BLaER1 (cell line): ENCODE data around the gene EZR.

Experiments
- H3K27ac ChIP-seq: shearing (Covaris generic); formaldehyde crosslinking; 2 replicates; pipeline ENCODE4 v1.8.1; 2022
- H3K27me3 ChIP-seq: shearing (Covaris generic); formaldehyde crosslinking; 2 replicates; pipeline ENCODE4 v1.8.1; 2022
- H3K36me3 ChIP-seq: shearing (Covaris generic); formaldehyde crosslinking; 2 replicates; pipeline ENCODE4 v1.8.1; 2022
- H3K4me1 ChIP-seq: shearing (Covaris generic); formaldehyde crosslinking; 2 replicates; pipeline ENCODE4 v1.8.1; 2022
- H3K4me2 ChIP-seq: shearing (Covaris generic); formaldehyde crosslinking; 2 replicates; pipeline ENCODE4 v1.8.1; 2022
- H3K4me3 ChIP-seq: shearing (Covaris generic); formaldehyde crosslinking; 2 replicates; pipeline ENCODE4 v1.8.1; 2022
- H3K9ac ChIP-seq: shearing (Covaris generic); formaldehyde crosslinking; 2 replicates; pipeline ENCODE4 v1.8.1; 2022
- H3K9me3 ChIP-seq: shearing (Covaris generic); formaldehyde crosslinking; 2 replicates; pipeline ENCODE4 v1.8.1; 2022
- H4K20me1 ChIP-seq: shearing (Covaris generic); formaldehyde crosslinking; 2 replicates; pipeline ENCODE4 v1.8.1; 2022
- Cebpa-rat ChIP-seq: shearing (Covaris generic); IDR thresholded peaks from 2 replicates; pipeline ENCODE4 v1.8.1; 2022

Gene EZR

GRCh38 chr6:158758941-158759479, 60.2 kb downstream of the EZR start:
- H3K9ac ChIP-seq = no peak overlapping the region
- H3K27ac ChIP-seq = peak overlapping the region; percentile 47
- no peaks in the 10 kb centered on the region; the same call in 1 of the 2 replicates for H3K27me3 ChIP-seq
- H4K20me1 ChIP-seq = peaks cover 6% of the 10 kb centered on the region; the same call in 1 of the 2 replicates
- no peaks in the 10 kb centered on the region for H3K9me3 ChIP-seq
- TF ChIP-seq Cebpa-rat = no peak
- H3K4me2 ChIP-seq = peak overlapping the region; percentile 74
- H3K4me1 ChIP-seq = peaks cover 68% of the 10 kb centered on the region
- H3K36me3 ChIP-seq = peaks cover 3% of the 10 kb centered on the region; the same call in 1 of the 2 replicates
- H3K4me3 ChIP-seq = no peak overlapping the region

GRCh38 chr6:158758451-158758860, 60.7 kb downstream of the EZR start:
- Histone ChIP-seq H3K27me3 (no peaks in the 10 kb centered on the region; the same call in 1 of the 2 replicates), H3K9me3 (no peaks in the 10 kb centered on the region), H3K27ac (peak overlapping the region; percentile 7; the same call in 1 of the 2 replicates), H3K4me1 (peaks cover 62% of the 10 kb centered on the region), H3K9ac (no peak overlapping the region), H4K20me1 (peaks cover 6% of the 10 kb centered on the region; the same call in 1 of the 2 replicates), H3K4me2 (peak overlapping the region; percentile 74), H3K36me3 (no peaks in the 10 kb centered on the region), H3K4me3 (no peak overlapping the region)
- no peak for TF ChIP-seq Cebpa-rat

- no peaks in the 10 kb centered on the region for H3K36me3 ChIP-seq
- no peak overlapping the region for H3K27ac ChIP-seq
- no peak for TF ChIP-seq Cebpa-rat
- no peaks in the 10 kb centered on the region for H3K9me3 ChIP-seq
- peaks cover 62% of the 10 kb centered on the region for H3K4me1 ChIP-seq
- H3K4me2 ChIP-seq = peak overlapping the region; percentile 53
- no peaks in the 10 kb centered on the region; the same call in 1 of the 2 replicates for H3K27me3 ChIP-seq
- no peak overlapping the region for H3K4me3 ChIP-seq
- peaks cover under 1% of the 10 kb centered on the region; the same call in 1 of the 2 replicates for H4K20me1 ChIP-seq
- H3K9ac ChIP-seq = no peak overlapping the region
Observed at GRCh38 chr6:158757753-158758090, 61.4 kb downstream of the EZR start.

GRCh38 chr6:158756977-158757752, 62.0 kb downstream of the EZR start:
- no peaks in the 10 kb centered on the region; the same call in 1 of the 2 replicates for H3K27me3 ChIP-seq
- no peak overlapping the region for H3K27ac ChIP-seq
- no peak overlapping the region for H3K4me3 ChIP-seq
- TF ChIP-seq Cebpa-rat = no peak
- no peaks in the 10 kb centered on the region for H4K20me1 ChIP-seq
- H3K4me1 ChIP-seq = peaks cover 63% of the 10 kb centered on the region
- peak overlapping the region; percentile 53 for H3K4me2 ChIP-seq
- H3K9ac ChIP-seq = no peak overlapping the region
- no peaks in the 10 kb centered on the region for H3K36me3 ChIP-seq
- H3K9me3 ChIP-seq = no peaks in the 10 kb centered on the region

GRCh38 chr6:158756126-158756525, 63.0 kb downstream of the EZR start:
- H3K4me1 ChIP-seq = peaks cover 63% of the 10 kb centered on the region
- H3K27ac ChIP-seq = no peak overlapping the region
- no peak for TF ChIP-seq Cebpa-rat

GRCh38 chr6:158755636-158756035, 63.5 kb downstream of the EZR start:
- Histone ChIP-seq H3K9ac (no peak overlapping the region), H3K4me3 (no peak overlapping the region), H4K20me1 (no peaks in the 10 kb centered on the region), H3K27ac (no peak overlapping the region), H3K27me3 (no peaks in the 10 kb centered on the region; the same call in 1 of the 2 replicates), H3K4me2 (no peak overlapping the region), H3K9me3 (no peaks in the 10 kb centered on the region), H3K4me1 (peaks cover 60% of the 10 kb centered on the region), H3K36me3 (no peaks in the 10 kb centered on the region)
- TF ChIP-seq Cebpa-rat = no peak

More at GRCh38 chr6:158756126-158756525, 63.0 kb downstream of the EZR start:
- Histone ChIP-seq H3K36me3 (no peaks in the 10 kb centered on the region), H3K4me2 (no peak overlapping the region), H3K9ac (no peak overlapping the region), H4K20me1 (no peaks in the 10 kb centered on the region), H3K9me3 (no peaks in the 10 kb centered on the region), H3K4me3 (no peak overlapping the region), H3K27me3 (no peaks in the 10 kb centered on the region; the same call in 1 of the 2 replicates)

- no peak for TF ChIP-seq Cebpa-rat
- no peaks in the 10 kb centered on the region for H3K9me3 ChIP-seq
- no peak overlapping the region for H3K4me3 ChIP-seq
- no peaks in the 10 kb centered on the region for H3K36me3 ChIP-seq
- no peak overlapping the region for H3K9ac ChIP-seq
- no peak overlapping the region for H3K4me2 ChIP-seq
- H3K27ac ChIP-seq = no peak overlapping the region
- no peaks in the 10 kb centered on the region for H3K27me3 ChIP-seq
- H4K20me1 ChIP-seq = no peaks in the 10 kb centered on the region
- H3K4me1 ChIP-seq = peaks cover 51% of the 10 kb centered on the region
Observed at GRCh38 chr6:158754738-158755137, 64.4 kb downstream of the EZR start.

- Histone ChIP-seq H3K4me3 (no peak overlapping the region), H3K36me3 (no peaks in the 10 kb centered on the region), H3K9ac (no peak overlapping the region), H3K4me2 (no peak overlapping the region), H3K4me1 (peaks cover 42% of the 10 kb centered on the region), H3K27me3 (no peaks in the 10 kb centered on the region), H3K9me3 (no peaks in the 10 kb centered on the region), H3K27ac (no peak overlapping the region), H4K20me1 (no peaks in the 10 kb centered on the region)
- no peak for TF ChIP-seq Cebpa-rat
Observed at GRCh38 chr6:158753811-158754210, 65.4 kb downstream of the EZR start.

DNA sequence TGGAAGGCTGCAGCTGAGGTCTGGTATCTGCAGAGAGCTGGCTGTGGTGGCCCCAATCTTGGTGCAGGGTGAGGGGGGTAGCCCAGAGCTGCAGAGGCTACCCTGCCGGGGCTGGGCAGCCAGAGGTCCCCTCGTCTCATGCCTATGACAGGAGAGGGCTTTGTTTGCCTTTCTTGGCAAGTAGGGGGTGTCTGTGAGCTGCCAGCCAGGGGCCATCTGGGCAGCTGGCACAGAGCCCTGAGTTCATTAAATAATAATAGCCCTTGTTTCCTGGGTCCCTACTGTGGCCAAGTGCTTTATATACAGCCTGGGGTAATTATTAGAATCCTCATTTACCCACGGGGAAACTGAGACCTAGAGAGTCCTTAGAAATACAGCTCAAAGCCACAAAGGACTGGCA, 66.6 kb downstream of the EZR start:
- Histone ChIP-seq H3K36me3 (no peaks in the 10 kb centered on the region), H3K27me3 (no peaks in the 10 kb centered on the region), H3K4me2 (peak overlapping the region; percentile 77), H3K9me3 (no peaks in the 10 kb centered on the region), H4K20me1 (no peaks in the 10 kb centered on the region), H3K4me3 (no peak overlapping the region), H3K4me1 (peaks cover 31% of the 10 kb centered on the region), H3K27ac (no peak overlapping the region), H3K9ac (0 out of 2 replicates have a peak overlapping the region, but pooled peaks have one; percentile 27)
- TF ChIP-seq Cebpa-rat = no peak

DNA sequence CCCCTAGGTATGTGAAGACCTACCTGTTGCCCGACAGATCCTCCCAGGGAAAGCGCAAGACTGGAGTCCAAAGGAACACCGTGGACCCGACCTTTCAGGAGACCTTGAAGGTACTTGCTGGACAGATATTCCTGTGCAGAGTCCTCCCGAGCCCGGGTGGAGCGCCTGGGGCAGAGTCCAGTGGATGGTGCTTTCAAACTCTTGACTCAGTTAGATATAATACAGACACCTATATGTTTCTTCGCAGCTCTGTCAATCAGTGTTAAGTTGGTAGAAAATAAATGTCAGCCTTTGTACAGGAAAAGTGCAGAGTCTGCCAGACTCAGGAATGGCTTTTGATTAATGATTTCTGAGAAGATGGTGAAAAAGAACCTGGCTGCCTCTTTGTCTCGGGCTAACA, 67.2 kb downstream of the EZR start:
- H3K4me2 ChIP-seq = peak overlapping the region; percentile 77; the same call in 1 of the 2 replicates

More for the DNA sequence above, 67.2 kb downstream of the EZR start:
- peaks cover 25% of the 10 kb centered on the region for H3K4me1 ChIP-seq
- no peaks in the 10 kb centered on the region for H4K20me1 ChIP-seq
- H3K27me3 ChIP-seq = no peaks in the 10 kb centered on the region
- no peaks in the 10 kb centered on the region for H3K9me3 ChIP-seq
- no peak overlapping the region for H3K27ac ChIP-seq
- H3K9ac ChIP-seq = no peak overlapping the region
- no peak for TF ChIP-seq Cebpa-rat
- H3K36me3 ChIP-seq = no peaks in the 10 kb centered on the region
- H3K4me3 ChIP-seq = no peak overlapping the region
